Glomerular visceral epithelial cell (primary cell): Measurements from ENCODE around the gene NAALADL1.
"Not testable (repeated sequence)": the region's sequence is repeated elsewhere in the genome, so short reads cannot be mapped to it uniquely, and the experiment has no call there.

Experiments
- DNase-seq: peaks from one replicate; pipeline ENCODE4 v3.0.0-alpha.2; 2016; ENCODE audit errors: extremely low spot score

Gene NAALADL1

GRCh38 chr11:65013888-65014725 lies 44.2 kb downstream of the NAALADL1 start, which contains the start of gene ARL2:
Gene ARL2 (plus strand): TSS chr11:65014160. CDS start chr11:65014208, 48 bp downstream.
- DNase-seq: peak; percentile 87

GRCh38 chr11:65013130-65013887 lies 45.0 kb downstream of the NAALADL1 start:
- peak; percentile 85 for DNase-seq

- DNase-seq: no peak
Observed at GRCh38 chr11:65008873-65009272, 49.5 kb downstream of the NAALADL1 start.

GRCh38 chr11:65008016-65008415 lies 50.3 kb downstream of the NAALADL1 start:
- DNase-seq: no peak

- DNase-seq: not testable (repeated sequence)
Observed at GRCh38 chr11:65003968-65004367, 54.4 kb downstream of the NAALADL1 start.

GRCh38 chr11:65003282-65003681 lies 55.1 kb downstream of the NAALADL1 start:
- no peak for DNase-seq

- no peak for DNase-seq
Observed at GRCh38 chr11:65002706-65003105, 55.6 kb downstream of the NAALADL1 start.

GRCh38 chr11:64999478-64999877 lies 58.9 kb downstream of the NAALADL1 start:
- DNase-seq: no peak

- peak; percentile 62 for DNase-seq
Observed at GRCh38 chr11:64998690-64999431, 59.5 kb downstream of the NAALADL1 start.

- no peak for DNase-seq
Observed at GRCh38 chr11:64998141-64998540, 60.2 kb downstream of the NAALADL1 start.

- peak; percentile 76 for DNase-seq
Observed at GRCh38 chr11:64996710-64997380, 61.5 kb downstream of the NAALADL1 start, which contains the start of gene BATF2. Gene BATF2 (minus strand): TSS chr11:64996971. CDS start chr11:64996914, 57 bp downstream.

- no peak for DNase-seq
Observed at GRCh38 chr11:64996327-64996709, 62.0 kb downstream of the NAALADL1 start.
